IPS-15b (cell line): ENCODE results near the gene ZNF687.

Experiments
- H3K27me3 ChIP-seq: one replicate; pipeline ENCODE4 v1.6.1; 2013; ENCODE audit warnings: low read length; ENCODE audit not compliant: control insufficient read depth, insufficient read depth
- H3K36me3 ChIP-seq: one replicate; pipeline ENCODE4 v1.6.1; 2013; ENCODE audit warnings: low read length; ENCODE audit not compliant: control insufficient read depth, insufficient read depth
- H3K4me1 ChIP-seq: one replicate; pipeline ENCODE4 v1.6.1; 2013; ENCODE audit warnings: mild to moderate bottlenecking, low read length; ENCODE audit not compliant: control insufficient read depth, insufficient read depth
- H3K4me3 ChIP-seq: one replicate; pipeline ENCODE4 v1.5.1; 2013; ENCODE audit warnings: low read depth, low read length
- H3K9ac ChIP-seq: one replicate; pipeline ENCODE4 v1.6.1; 2013; ENCODE audit warnings: low read depth, mild to moderate bottlenecking, low read length
- H3K9me3 ChIP-seq: one replicate; pipeline ENCODE4 v1.6.1; 2013; ENCODE audit warnings: mild to moderate bottlenecking, low read length; ENCODE audit not compliant: control insufficient read depth, insufficient read depth

ZNF687 gene, protein sequence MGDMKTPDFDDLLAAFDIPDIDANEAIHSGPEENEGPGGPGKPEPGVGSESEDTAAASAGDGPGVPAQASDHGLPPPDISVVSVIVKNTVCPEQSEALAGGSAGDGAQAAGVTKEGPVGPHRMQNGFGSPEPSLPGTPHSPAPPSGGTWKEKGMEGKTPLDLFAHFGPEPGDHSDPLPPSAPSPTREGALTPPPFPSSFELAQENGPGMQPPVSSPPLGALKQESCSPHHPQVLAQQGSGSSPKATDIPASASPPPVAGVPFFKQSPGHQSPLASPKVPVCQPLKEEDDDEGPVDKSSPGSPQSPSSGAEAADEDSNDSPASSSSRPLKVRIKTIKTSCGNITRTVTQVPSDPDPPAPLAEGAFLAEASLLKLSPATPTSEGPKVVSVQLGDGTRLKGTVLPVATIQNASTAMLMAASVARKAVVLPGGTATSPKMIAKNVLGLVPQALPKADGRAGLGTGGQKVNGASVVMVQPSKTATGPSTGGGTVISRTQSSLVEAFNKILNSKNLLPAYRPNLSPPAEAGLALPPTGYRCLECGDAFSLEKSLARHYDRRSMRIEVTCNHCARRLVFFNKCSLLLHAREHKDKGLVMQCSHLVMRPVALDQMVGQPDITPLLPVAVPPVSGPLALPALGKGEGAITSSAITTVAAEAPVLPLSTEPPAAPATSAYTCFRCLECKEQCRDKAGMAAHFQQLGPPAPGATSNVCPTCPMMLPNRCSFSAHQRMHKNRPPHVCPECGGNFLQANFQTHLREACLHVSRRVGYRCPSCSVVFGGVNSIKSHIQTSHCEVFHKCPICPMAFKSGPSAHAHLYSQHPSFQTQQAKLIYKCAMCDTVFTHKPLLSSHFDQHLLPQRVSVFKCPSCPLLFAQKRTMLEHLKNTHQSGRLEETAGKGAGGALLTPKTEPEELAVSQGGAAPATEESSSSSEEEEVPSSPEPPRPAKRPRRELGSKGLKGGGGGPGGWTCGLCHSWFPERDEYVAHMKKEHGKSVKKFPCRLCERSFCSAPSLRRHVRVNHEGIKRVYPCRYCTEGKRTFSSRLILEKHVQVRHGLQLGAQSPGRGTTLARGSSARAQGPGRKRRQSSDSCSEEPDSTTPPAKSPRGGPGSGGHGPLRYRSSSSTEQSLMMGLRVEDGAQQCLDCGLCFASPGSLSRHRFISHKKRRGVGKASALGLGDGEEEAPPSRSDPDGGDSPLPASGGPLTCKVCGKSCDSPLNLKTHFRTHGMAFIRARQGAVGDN

DNA sequence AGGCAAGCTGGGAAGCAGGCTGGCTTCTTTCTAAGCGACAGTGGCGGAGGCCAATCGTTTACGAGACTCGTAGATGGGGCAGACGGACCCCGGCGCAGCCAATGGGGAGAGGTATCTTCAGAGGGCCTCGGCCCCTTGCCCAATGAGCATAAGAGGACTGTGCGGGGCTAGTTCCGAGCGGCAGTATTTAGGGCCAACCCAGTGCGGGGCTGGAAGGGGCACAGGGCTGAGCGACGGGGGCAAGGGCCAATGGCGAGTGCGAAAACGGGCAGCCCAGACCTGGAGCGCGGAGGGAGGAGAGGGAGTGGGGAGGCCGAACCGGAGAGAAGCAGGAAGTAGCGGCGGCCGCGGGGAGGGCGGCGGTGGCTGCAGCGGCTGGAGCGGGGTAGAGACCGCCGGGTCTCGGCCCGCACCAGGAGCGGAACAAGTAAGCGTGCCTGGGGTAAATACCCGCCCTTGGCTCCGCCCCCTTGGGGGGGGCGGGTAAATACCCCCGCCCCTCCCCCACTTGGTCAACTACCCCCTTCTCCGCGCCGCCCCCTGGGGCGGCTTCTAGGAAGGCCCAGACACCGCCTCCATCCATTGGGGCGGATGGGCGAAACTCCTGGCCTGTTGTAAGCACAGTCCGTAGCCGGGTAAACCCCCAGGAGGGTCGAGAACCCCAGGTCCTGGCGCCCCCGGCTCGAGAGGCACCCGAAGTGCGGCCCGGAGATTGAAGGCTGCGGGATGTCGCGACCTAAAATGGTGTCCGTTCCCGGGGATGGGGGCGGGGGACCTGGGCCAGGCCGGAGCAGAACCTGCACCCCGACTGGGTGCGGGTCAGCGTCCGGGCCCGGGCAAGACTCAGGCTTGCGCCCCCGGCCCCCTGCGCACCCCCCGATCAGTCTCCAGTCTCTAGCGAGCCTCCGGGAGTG, at the start of gene ZNF687:
ZNF687 (plus strand) TSS at position 331 of the 914 bp plus-strand sequence. CDS start 3,993 bp downstream, outside the sequence.
- Histone ChIP-seq H3K4me3 (peak within 1 kb of the TSS; percentile 79), H3K4me1 (peaks cover 8% of the 10 kb centered on the region)

DNA sequence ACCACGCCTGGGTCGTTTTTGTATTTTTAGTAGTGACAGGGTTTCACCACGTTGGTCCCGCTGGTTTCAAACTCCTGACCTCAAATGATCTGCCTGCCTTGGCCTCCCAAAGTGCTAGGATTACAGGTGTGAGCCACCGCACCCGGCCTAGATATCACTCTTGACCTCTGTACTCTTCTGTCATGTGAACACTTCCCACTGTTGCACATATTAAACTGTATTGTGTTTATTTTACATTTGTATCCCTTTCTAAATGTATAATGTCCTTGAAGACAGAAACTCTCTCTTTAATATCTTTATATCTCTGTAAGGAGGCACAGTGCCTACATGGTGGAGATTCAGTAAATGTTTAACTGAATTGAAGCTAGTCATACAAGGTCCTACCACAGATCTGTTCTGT, 46.9 kb upstream of the ZNF687 start:
- no peak overlapping the region for H3K4me3 ChIP-seq
- no peak overlapping the region for H3K9ac ChIP-seq
- H3K27me3 ChIP-seq: no peaks in the 10 kb centered on the region
- no peaks in the 10 kb centered on the region for H3K9me3 ChIP-seq
- H3K4me1 ChIP-seq: no peaks in the 10 kb centered on the region
- peaks cover 65% of the 10 kb centered on the region for H3K36me3 ChIP-seq

More for the DNA sequence above, at the start of gene ZNF687:
- Histone ChIP-seq H3K36me3 (peaks cover 17% of the 10 kb centered on the region), H3K9ac (peak within 1 kb of the TSS; percentile 90), H3K27me3 (no peaks in the 10 kb centered on the region), H3K9me3 (no peaks in the 10 kb centered on the region)

DNA sequence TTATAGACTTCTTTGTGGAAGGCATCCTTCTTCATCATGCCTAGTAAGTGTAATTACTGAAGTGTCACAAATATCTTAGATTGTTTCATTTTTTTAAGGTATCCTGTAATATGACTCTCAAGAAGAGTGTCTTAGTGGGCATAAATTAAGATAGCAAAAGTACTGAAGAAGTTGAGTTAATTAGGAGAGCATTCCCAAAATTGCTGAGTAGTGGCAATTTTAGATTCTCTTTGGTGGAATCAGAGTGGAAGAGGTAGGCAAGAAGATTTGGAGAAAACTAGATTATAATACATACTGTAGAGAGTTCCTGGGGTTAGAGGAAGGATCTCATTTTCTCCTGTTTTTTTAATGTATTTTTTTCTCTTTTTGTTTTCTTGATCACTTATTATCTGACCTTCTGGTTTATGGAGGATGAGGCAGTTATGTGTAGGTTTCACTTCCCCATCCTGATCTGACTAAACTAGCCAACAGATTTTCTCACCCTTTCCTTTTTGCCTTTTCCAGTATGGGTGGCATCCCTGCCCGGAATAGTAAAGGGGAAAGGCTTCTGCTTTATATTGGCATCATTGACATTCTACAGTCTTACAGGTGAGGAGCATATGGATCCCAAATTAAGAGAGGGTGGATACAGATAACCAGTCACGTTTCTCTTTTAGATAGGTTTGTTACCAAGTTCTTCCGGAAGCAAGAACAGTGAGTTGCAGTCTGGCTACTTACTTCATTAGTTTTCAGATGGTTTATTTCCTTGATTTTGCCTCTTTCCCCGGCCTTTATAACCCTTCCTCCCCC, 44.2 kb upstream of the ZNF687 start:
- no peak overlapping the region for H3K9ac ChIP-seq
- H3K4me3 ChIP-seq: no peak overlapping the region
- H3K27me3 ChIP-seq: no peaks in the 10 kb centered on the region
- peaks cover 67% of the 10 kb centered on the region for H3K36me3 ChIP-seq
- H3K4me1 ChIP-seq: no peaks in the 10 kb centered on the region
- no peaks in the 10 kb centered on the region for H3K9me3 ChIP-seq

DNA sequence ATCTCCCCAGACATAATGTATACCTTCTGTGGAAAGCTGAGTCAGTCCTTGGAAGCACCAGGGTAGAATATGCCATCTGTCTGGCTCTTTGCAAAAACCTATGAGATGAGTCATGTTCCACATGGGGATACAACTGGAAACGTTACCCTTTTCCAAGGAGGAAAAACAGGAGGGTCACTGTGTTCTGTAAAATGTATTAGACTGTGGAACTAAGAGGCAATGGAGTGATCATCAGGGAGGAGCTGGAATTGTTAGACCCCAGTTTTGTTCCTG, 43.7 kb upstream of the ZNF687 start:
- Histone ChIP-seq H3K4me1 (no peaks in the 10 kb centered on the region), H3K9me3 (no peaks in the 10 kb centered on the region), H3K36me3 (peaks cover 72% of the 10 kb centered on the region), H3K4me3 (no peak overlapping the region), H3K9ac (no peak overlapping the region), H3K27me3 (no peaks in the 10 kb centered on the region)

DNA sequence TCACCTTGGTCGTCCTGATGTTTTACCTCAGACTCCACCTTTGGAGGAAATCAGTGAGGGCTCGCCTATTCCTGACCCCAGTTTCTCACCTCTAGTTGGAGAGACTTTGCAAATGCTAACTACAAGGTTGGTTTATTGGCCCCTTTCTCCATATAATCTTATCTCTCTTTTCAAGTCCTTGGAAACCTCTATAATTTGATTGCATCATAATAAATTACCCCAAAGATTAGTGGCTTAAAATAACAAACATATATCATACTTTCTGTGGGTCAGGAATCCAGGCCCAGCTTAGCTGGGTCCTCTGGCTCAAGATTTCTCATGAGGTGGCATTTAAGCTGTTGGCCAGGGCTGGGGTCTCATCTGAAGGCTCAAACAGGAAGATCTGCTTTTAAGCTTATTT, 39.7 kb upstream of the ZNF687 start:
- Histone ChIP-seq H3K27me3 (no peaks in the 10 kb centered on the region), H3K9ac (no peak overlapping the region), H3K36me3 (peaks cover 57% of the 10 kb centered on the region), H3K9me3 (no peaks in the 10 kb centered on the region), H3K4me3 (no peak overlapping the region), H3K4me1 (no peaks in the 10 kb centered on the region)

DNA sequence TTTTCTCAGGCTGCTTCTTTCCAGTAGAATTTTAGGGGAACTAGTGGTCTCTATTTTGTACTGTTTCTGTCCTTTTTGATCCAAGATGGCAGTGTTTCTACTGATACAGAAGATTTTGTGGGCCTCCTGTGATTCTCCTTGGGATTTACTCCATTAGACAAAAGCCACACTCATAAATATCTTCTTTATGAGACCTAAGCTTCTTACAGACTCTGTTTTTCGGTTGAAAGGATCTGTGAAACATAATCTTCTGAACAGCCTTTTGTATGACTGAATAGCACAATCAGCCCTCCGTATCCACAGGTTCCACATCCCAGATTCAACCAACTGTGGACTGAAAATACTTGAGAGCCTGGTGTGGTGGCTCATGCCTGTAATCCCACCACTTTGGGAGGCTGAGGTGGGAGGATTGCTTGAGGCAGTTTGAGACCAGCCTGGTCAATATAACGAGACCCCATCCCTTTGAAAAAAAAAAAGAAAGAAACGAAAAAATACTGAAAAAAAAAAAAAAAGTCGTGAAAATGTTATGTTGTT, 38.3 kb upstream of the ZNF687 start:
- no peak overlapping the region for H3K4me3 ChIP-seq
- H3K4me1 ChIP-seq: no peaks in the 10 kb centered on the region
- peaks cover 53% of the 10 kb centered on the region for H3K36me3 ChIP-seq
- no peaks in the 10 kb centered on the region for H3K27me3 ChIP-seq
- no peaks in the 10 kb centered on the region for H3K9me3 ChIP-seq
- H3K9ac ChIP-seq: no peak overlapping the region

DNA sequence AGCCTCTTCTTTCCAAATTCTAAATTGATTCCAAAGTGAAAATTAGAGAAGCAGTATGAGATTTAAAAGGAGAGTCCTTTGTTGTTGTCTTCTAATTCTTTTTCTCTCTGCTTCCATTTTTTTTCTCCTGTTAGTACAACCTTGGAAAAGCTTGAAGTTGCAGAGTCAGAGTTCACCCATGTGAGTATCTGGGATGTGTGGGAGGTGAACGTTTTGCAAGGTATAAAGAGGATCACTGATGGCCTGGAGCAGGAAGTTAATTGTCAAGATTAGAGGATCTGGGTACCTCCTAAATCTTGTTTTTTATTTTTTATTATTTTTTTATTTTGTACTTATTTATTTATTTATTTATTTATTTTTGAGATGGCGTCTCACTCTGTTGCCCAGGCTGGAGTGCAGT, 35.3 kb upstream of the ZNF687 start:
- no peaks in the 10 kb centered on the region for H3K4me1 ChIP-seq
- H3K36me3 ChIP-seq: peaks cover 41% of the 10 kb centered on the region
- no peak overlapping the region for H3K9ac ChIP-seq
- H3K9me3 ChIP-seq: no peaks in the 10 kb centered on the region
- no peaks in the 10 kb centered on the region for H3K27me3 ChIP-seq
- H3K4me3 ChIP-seq: no peak overlapping the region

DNA sequence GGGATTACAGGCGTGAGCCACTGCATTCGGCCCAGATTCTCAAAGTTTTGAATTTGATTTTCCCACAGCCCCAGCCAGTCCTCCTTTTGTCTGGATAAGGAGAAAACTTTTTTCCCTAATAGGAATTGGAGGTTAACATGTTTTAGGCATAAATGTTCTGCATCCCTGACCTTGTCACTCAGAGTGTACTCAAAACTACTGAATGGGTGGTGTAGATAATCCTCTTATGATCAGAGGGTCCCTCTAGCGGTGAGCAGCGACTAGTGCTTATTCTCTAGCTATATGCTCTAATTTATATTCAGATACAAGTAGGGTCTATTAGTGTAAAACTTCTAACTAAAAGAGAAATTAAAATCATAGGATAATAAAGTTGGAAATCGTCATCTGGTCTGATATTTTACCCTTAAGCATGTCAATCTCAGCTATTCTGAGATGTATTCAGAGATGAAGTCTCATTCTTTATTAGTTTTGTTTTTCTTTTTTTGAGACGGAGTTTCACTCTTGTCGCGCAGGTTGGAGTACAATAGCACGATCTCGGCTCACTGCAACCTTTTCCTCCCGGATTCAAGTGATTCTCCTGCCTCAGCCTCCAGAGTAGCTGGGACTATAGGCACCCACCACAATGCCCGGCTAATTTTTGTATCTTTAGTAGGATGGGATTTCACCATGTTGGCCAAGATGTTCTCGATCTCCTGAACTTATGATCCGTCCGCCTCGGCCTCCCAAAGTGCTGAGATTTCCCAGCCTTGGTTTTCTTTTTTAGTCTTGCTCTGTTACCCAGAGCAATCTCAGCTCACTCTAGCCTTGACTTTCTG, 30.2 kb upstream of the ZNF687 start:
- Histone ChIP-seq H3K4me1 (no peaks in the 10 kb centered on the region), H3K27me3 (no peaks in the 10 kb centered on the region), H3K4me3 (no peak overlapping the region), H3K9ac (no peak overlapping the region), H3K36me3 (peaks cover 11% of the 10 kb centered on the region), H3K9me3 (no peaks in the 10 kb centered on the region)

DNA sequence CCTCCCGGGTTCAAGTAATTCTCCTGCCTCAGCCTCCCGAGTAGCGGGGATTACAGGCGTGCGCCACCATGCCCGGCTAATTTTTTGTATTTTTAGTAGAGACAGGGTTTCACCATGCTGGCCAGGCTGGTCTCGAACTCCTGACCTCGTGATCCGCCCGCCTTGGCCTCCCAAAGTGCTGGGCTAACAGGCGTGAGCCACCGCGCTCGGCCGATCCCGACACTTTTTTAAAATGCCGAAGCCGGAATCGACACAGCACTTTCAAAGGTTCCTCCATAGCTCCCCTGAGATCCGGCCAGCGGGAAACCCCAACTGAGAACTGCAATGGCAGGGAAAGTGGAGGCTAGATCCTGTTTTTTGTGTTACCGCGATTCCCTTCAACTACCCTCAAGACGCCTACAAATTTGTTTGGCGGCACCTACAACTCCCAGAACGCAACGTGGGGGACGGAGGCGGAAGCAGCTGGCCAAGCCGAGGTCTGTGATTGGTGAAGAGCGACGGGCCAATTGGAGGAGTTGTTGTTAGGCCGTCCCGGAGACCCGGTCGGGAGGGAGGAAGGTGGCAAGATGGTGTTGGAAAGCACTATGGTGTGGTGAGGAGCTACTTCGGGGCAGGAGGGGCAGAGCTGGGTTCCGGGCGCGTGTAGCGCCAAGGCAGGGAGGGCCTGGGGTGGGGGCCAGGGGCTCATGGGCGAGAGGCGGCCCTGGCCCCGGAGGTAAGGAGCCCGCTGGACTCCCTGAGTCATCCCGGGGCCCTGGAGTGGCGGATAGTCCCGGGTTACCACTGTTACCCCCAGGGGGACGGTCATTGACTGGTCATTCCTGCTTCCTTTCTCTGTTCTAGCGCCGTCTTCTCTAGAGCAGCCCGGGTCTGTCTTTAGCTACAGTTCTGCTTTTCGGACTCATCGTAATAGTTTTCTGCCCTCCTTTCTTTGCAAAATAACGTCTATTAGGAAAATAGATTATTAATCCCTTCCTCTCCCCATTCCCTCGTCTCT, 27.6 kb upstream of the ZNF687 start, which contains the start of gene PSMD4:
PSMD4 (plus strand) TSS at position 518 of the 997 bp plus-strand sequence; CDS start at position 567, 49 bp downstream.
- peak within 1 kb of the TSS; percentile 93 for H3K4me3 ChIP-seq
- H3K4me1 ChIP-seq: no peaks in the 10 kb centered on the region
- H3K27me3 ChIP-seq: no peaks in the 10 kb centered on the region
- H3K9me3 ChIP-seq: no peaks in the 10 kb centered on the region
- H3K9ac ChIP-seq: peak within 1 kb of the TSS; percentile 96
- peaks cover 2% of the 10 kb centered on the region for H3K36me3 ChIP-seq
